ENCODE data around the gene KHK.
A peak's percentile ranks its signal among the peaks of the same experiment; 100 is the strongest.

Gene KHK

DNA sequence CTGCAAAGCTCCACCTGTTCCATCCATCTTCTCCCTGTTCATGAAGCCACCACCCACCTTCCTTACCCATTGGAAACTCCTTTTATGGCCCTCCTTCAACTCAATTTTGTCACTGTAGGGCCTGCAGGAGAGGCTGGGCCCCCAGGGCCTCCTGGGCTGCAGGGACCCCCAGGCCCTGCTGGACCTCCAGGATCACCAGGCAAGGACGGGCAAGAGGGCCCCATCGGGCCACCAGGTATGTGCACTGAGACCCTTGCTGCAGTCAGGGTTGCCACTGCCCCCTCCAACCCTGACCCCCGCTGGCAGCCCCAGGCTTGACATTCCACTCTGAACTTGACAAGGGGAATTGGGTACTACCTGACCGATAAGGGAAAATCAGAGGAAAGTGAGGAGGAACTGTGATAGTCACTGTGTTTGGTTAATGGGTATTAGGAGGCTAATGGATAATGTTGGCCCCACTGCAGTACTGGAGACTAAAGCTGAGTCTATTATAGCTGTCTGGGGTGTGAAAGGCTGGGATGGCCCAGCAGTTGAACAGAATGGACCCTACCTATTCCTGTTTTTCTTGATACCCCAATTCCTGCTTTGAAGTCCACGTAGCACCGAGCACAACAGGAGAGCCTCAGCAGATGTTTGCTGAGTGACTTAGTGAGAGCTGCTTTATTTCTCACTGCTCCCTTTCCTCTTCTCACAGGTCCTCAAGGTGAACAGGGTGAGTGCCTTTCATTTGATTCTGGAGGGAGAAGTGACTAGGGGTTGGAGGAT, 2.1 kb upstream of the KHK start:
- no peaks in the 10 kb centered on the region for H3K36me3 ChIP-seq (ENCODE audit: control insufficient read depth, insufficient read depth, low read length)
- no peak overlapping the region for H3K9ac ChIP-seq (ENCODE audit: low read depth, low read length)
- H3K4me1 ChIP-seq (ENCODE audit: control insufficient read depth, insufficient read depth, low read length), result peaks cover 8% of the 10 kb centered on the region; the same call in 1 of the 2 replicates
- H3K27ac ChIP-seq (ENCODE audit: low read depth, low read length), result no peak overlapping the region
- no peaks in the 10 kb centered on the region for H3K9me3 ChIP-seq (ENCODE audit: control insufficient read depth, insufficient read depth, low read length)
- H3K27me3 ChIP-seq (ENCODE audit: control insufficient read depth, insufficient read depth, low read length), result peaks cover 16% of the 10 kb centered on the region
- no peak overlapping the region for H3K4me3 ChIP-seq (ENCODE audit: low read depth, low read length)

DNA sequence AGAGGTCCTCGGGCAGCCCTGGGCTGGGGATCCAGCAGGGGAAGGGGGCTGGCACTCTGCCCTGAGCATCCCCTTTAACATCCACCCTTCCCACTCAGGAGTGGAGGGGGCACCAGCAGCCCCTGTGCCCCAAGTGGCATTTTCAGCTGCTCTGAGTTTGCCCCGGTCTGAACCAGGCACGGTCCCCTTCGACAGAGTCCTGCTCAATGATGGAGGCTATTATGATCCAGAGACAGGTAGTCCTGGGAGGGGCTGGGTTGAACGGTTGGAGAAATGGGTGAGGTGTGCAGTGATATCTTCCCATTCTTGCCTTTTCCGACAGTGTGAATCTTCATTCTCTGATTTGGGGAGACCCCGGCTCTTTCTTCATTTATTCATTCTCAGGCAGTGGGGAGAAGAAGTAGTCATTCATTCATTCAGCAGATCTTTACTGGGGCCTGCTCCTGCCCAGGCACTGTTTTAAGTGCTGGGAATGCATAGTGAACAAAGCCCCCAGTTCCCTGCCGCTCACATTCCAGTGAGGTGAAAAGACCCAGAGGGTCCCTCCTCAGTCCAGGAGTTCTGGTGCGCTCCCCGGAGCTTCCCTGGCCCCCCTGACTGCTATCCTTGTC, 1.4 kb upstream of the KHK start:
- peaks cover 8% of the 10 kb centered on the region; the same call in 1 of the 2 replicates for H3K4me1 ChIP-seq (ENCODE audit: control insufficient read depth, insufficient read depth, low read length)
- no peaks in the 10 kb centered on the region for H3K36me3 ChIP-seq (ENCODE audit: control insufficient read depth, insufficient read depth, low read length)
- peak overlapping the region; percentile 76 for H3K4me3 ChIP-seq (ENCODE audit: low read depth, low read length)
- peaks cover 16% of the 10 kb centered on the region for H3K27me3 ChIP-seq (ENCODE audit: control insufficient read depth, insufficient read depth, low read length)
- H3K9ac ChIP-seq (ENCODE audit: low read depth, low read length), result no peak overlapping the region
- H3K27ac ChIP-seq (ENCODE audit: low read depth, low read length), result no peak overlapping the region
- no peaks in the 10 kb centered on the region for H3K9me3 ChIP-seq (ENCODE audit: control insufficient read depth, insufficient read depth, low read length)

DNA sequence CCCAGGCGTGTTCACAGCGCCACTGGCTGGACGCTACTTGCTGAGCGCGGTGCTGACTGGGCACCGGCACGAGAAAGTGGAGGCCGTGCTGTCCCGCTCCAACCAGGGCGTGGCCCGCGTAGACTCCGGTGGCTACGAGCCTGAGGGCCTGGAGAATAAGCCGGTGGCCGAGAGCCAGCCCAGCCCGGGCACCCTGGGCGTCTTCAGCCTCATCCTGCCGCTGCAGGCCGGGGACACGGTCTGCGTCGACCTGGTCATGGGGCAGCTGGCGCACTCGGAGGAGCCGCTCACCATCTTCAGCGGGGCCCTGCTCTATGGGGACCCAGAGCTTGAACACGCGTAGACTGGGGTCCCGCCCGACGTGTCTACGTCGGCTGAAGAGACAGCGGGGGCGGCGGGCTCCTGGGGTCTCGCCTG, 891 bp upstream of the KHK start:
- Histone ChIP-seq H3K36me3 (ENCODE audit: control insufficient read depth, insufficient read depth, low read length) (no peaks in the 10 kb centered on the region), H3K27me3 (ENCODE audit: control insufficient read depth, insufficient read depth, low read length) (peaks cover 16% of the 10 kb centered on the region), H3K9me3 (ENCODE audit: control insufficient read depth, insufficient read depth, low read length) (no peaks in the 10 kb centered on the region), H3K27ac (ENCODE audit: low read depth, low read length) (no peak overlapping the region), H3K9ac (ENCODE audit: low read depth, low read length) (peak overlapping the region; percentile 57; the same call in 1 of the 2 replicates), H3K4me1 (ENCODE audit: control insufficient read depth, insufficient read depth, low read length) (peaks cover 8% of the 10 kb centered on the region; the same call in 1 of the 2 replicates), H3K4me3 (ENCODE audit: low read depth, low read length) (peak overlapping the region; percentile 76)

DNA sequence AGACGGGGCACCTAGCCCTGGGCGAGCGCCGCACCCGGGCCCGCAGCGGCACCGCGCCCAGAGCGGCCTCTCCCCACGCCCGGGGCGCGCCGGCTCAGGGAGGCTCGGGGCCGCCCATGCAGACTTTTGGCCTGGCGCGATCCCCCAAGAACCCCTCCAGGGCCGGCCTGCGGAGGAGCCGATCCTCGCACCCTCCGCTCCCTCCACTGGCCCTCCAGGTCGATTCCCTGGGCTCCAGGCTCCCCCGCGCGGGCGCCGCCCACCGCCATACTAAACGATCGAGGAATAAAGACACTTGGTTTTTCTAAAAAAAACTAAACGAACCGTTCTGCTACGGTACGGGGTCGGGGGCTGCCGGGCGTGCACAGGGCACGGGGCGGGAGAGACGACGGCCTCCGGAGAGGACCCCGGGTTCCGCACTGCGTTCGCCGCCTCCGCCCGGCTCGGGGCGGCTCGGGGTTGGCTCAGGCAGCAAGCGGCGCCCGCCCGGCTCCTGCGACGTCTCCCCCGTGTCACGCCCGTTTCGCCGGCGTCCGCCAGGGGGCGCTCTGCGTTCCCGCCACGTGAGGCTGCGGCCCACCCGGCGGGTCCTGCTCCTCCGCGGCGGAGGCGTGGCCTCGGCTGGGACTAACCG, 365 bp upstream of the KHK start:
- Histone ChIP-seq H3K4me1 (ENCODE audit: control insufficient read depth, insufficient read depth, low read length) (peaks cover 8% of the 10 kb centered on the region; the same call in 1 of the 2 replicates), H3K36me3 (ENCODE audit: control insufficient read depth, insufficient read depth, low read length) (no peaks in the 10 kb centered on the region), H3K9me3 (ENCODE audit: control insufficient read depth, insufficient read depth, low read length) (no peaks in the 10 kb centered on the region), H3K27me3 (ENCODE audit: control insufficient read depth, insufficient read depth, low read length) (peaks cover 16% of the 10 kb centered on the region), H3K9ac (ENCODE audit: low read depth, low read length) (peak overlapping the region; percentile 57; the same call in 1 of the 2 replicates), H3K4me3 (ENCODE audit: low read depth, low read length) (peak overlapping the region; percentile 76), H3K27ac (ENCODE audit: low read depth, low read length) (peak overlapping the region; percentile 75)

DNA sequence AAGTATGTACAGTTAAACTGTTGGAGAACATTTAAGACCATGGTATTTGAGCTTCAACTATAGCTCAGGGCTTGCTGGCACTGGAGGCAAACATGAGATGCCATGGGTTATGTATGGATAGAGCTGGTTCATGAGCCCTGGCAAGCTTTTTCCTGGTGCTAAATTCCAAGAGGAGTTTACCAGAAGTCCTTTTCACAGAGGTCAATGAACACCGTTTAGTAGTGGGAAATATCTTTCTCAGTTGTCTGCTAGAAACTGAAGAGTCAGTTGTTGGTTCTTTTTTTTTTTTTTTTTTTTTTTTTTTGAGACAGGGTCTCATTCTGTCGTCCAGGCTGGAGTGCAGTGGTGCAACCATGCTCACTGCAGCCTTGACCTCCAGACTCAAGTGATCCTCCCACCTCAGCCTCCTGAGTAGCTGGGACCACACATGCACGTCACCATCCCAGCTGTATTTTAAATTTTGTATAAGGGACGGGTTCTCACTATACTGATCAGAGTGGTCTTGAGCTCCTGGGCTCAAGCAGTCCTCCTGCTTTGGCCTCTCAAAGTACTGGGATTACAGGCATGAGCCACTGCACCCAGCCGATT, 1.3 kb downstream of the KHK start:
- H3K4me3 ChIP-seq (ENCODE audit: low read depth, low read length), result peak overlapping the region; percentile 76; the same call in 1 of the 2 replicates
- H3K27me3 ChIP-seq (ENCODE audit: control insufficient read depth, insufficient read depth, low read length), result peaks cover 16% of the 10 kb centered on the region
- no peaks in the 10 kb centered on the region for H3K36me3 ChIP-seq (ENCODE audit: control insufficient read depth, insufficient read depth, low read length)
- no peaks in the 10 kb centered on the region for H3K9me3 ChIP-seq (ENCODE audit: control insufficient read depth, insufficient read depth, low read length)
- 0 out of 2 replicates have a peak, but pooled peaks cover 5% of the 10 kb centered on the region for H3K4me1 ChIP-seq (ENCODE audit: control insufficient read depth, insufficient read depth, low read length)
- H3K27ac ChIP-seq (ENCODE audit: low read depth, low read length), result no peak overlapping the region
- no peak overlapping the region for H3K9ac ChIP-seq (ENCODE audit: low read depth, low read length)

DNA sequence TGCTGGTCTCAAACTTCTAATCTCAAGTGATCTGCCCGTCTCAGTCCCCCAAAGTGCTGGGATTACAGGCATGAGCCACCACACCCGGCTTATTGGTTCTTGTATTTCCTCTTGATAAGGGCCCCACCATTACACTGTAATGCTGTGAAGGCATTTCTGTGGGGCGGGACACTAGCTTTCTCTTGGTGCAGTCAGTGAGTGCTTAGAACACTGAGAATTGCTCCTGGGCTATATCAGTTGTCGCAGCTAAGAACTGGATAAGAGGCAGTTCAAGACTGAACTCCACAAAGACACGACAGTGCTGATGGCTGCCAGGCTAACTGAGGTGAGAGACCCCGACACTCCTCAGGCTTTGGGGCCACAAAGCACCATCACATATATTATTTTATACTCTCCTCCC, 2.1 kb downstream of the KHK start:
- Histone ChIP-seq H3K27ac (ENCODE audit: low read depth, low read length) (no peak overlapping the region), H3K9me3 (ENCODE audit: control insufficient read depth, insufficient read depth, low read length) (no peaks in the 10 kb centered on the region), H3K4me1 (ENCODE audit: control insufficient read depth, insufficient read depth, low read length) (0 out of 2 replicates have a peak, but pooled peaks cover 5% of the 10 kb centered on the region), H3K27me3 (ENCODE audit: control insufficient read depth, insufficient read depth, low read length) (peaks cover 16% of the 10 kb centered on the region), H3K9ac (ENCODE audit: low read depth, low read length) (no peak overlapping the region), H3K4me3 (ENCODE audit: low read depth, low read length) (no peak overlapping the region), H3K36me3 (ENCODE audit: control insufficient read depth, insufficient read depth, low read length) (no peaks in the 10 kb centered on the region)

DNA sequence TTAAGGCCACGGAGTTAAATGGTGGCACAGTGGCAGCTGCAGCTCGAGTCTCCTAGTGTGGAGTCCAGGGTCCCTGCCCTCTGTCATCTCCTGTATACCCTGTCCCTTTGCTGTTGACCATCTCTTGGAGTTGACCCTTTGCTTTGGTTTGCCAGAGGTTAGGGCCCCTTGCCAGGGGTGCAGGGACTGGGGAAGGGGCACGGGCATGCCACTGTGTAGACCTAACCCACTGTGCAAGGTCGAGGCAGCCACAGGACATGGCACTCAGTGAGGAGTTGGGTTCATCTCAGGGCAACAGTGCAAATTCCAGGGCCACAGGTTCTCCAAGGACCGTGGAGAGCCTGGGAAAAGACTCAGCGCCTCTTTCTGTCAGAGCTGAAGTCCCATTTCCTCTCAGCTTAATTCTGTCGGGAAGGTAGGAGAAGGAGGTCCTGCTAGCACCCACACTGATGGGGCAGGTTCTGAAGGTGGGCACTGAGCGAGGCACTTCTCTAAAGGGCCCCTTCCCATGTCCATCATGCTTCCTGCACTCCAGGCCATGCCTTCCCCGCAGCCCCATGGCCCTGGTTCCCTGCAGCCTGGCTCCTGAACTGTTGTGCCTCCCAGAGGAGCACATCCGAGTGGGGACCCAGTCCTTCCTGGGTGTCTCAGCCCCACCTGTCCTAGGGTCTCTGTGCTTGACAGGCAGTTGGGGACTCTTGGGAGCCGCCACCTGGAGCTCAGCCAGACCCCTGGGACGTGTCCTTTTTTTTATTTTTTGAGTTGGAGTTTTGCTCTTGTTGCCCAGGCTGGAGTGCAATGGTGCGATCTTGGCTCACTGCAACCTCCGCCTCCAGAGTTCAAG, 2.8 kb downstream of the KHK start:
- H3K9ac ChIP-seq (ENCODE audit: low read depth, low read length), result no peak overlapping the region
- 0 out of 2 replicates have a peak, but pooled peaks cover 5% of the 10 kb centered on the region for H3K4me1 ChIP-seq (ENCODE audit: control insufficient read depth, insufficient read depth, low read length)
- H3K36me3 ChIP-seq (ENCODE audit: control insufficient read depth, insufficient read depth, low read length), result no peaks in the 10 kb centered on the region
- no peak overlapping the region for H3K27ac ChIP-seq (ENCODE audit: low read depth, low read length)
- H3K27me3 ChIP-seq (ENCODE audit: control insufficient read depth, insufficient read depth, low read length), result peaks cover 16% of the 10 kb centered on the region
- H3K9me3 ChIP-seq (ENCODE audit: control insufficient read depth, insufficient read depth, low read length), result no peaks in the 10 kb centered on the region
- no peak overlapping the region for H3K4me3 ChIP-seq (ENCODE audit: low read depth, low read length)

DNA sequence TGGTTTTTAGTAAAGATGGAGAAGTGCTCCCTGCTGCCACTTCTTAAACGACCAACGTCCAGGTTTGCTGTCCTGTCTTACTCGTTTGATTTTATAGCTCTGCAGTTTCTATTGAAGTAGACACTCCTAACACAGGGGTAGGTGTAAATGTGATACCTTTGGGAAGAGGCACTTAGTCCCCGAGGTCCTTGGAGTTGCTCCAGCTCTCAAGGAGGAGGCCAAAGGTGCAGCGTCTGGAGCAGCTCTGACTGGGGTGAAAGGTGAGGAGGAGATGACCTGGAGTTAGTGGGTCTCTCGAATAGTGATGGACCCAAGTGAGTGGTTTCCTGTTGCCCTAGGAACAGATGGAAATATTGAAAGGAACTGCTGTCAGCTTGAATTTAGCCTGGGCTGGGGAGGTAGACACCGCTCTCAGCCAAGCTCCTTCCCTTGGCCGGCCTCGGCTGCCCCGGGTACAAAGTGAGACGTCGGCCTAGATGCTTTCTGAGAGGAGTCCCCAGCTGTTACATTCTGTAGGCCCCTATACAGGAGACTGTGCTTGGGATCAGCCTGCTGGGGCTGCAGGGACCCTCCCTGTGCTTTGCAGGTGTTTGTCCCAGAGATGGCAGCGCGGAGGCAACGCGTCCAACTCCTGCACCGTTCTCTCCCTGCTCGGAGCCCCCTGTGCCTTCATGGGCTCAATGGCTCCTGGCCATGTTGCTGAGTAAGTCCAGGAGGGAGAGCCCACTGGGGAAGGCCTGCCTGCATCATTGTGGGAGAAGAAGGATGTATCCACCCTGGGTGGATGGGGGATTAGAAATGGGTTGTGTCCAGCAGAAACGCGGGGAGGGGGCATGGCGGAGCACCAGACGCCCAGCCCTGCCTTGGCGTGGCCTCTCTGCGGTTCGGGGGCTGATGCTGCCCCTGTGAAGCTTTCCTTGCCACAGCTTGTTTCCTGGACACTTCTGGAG, 5.4 kb downstream of the KHK start:
- Histone ChIP-seq H3K36me3 (ENCODE audit: control insufficient read depth, insufficient read depth, low read length) (no peaks in the 10 kb centered on the region), H3K4me1 (ENCODE audit: control insufficient read depth, insufficient read depth, low read length) (peaks cover 8% of the 10 kb centered on the region; the same call in 1 of the 2 replicates), H3K27me3 (ENCODE audit: control insufficient read depth, insufficient read depth, low read length) (peaks cover 4% of the 10 kb centered on the region; the same call in 1 of the 2 replicates), H3K9me3 (ENCODE audit: control insufficient read depth, insufficient read depth, low read length) (no peaks in the 10 kb centered on the region), H3K9ac (ENCODE audit: low read depth, low read length) (no peak overlapping the region), H3K4me3 (ENCODE audit: low read depth, low read length) (no peak overlapping the region), H3K27ac (ENCODE audit: low read depth, low read length) (no peak overlapping the region)

DNA sequence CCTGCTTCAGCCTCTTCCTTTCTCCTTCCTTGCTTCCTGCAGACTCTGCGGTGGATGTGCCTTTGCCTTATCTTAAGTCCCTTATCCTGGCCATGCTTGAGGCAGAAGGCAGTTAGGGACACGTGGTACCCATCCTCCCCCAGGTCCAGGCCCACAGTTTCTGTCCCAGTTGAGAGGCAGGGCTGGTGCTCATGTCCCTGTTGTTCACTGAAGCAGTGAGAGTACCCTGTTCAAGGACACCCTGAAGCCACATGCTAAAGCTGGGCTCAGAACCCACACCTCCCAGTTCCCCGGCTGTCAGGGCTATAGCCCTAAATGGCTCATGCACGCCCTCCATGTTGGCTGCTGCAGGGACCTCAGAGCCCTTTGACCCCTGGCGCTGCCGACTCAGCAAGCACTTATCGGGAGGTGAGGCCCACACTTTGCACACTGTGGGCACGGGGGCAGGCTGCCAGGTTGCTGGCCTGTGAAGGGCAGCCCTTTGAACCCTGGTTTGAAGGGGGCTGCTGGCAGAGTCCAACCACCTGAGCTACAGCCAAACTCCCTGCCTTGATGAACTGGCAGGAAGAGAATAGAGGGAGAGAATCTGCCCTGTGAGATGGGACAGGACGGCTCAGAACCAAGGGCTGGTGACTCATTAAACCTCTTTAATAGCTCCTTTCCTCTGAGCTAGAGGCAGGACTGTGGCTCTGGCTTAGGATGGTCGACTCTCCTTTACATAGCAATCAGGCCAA, 6.3 kb downstream of the KHK start:
- no peak overlapping the region for H3K4me3 ChIP-seq (ENCODE audit: low read depth, low read length)
- H3K4me1 ChIP-seq (ENCODE audit: control insufficient read depth, insufficient read depth, low read length), result peaks cover 8% of the 10 kb centered on the region; the same call in 1 of the 2 replicates
- H3K27ac ChIP-seq (ENCODE audit: low read depth, low read length), result no peak overlapping the region
- H3K9me3 ChIP-seq (ENCODE audit: control insufficient read depth, insufficient read depth, low read length), result no peaks in the 10 kb centered on the region
- H3K27me3 ChIP-seq (ENCODE audit: control insufficient read depth, insufficient read depth, low read length), result 0 out of 2 replicates have a peak, but pooled peaks cover under 1% of the 10 kb centered on the region
- H3K36me3 ChIP-seq (ENCODE audit: control insufficient read depth, insufficient read depth, low read length), result no peaks in the 10 kb centered on the region
- no peak overlapping the region for H3K9ac ChIP-seq (ENCODE audit: low read depth, low read length)
